ENCODE measurements around the gene KCNK6. TPM values are rescaled to one million over a fixed set of nuclear protein-coding genes. Genes with fewer than 3 reads are reported as not detected.

KCNK6 gene
- polyA plus RNA-seq: 10 to 100 TPM in 1 of 3 donors, 1 to 10 TPM in 2; 3.2 to 11.3 (median 4.0) TPM

DNA sequence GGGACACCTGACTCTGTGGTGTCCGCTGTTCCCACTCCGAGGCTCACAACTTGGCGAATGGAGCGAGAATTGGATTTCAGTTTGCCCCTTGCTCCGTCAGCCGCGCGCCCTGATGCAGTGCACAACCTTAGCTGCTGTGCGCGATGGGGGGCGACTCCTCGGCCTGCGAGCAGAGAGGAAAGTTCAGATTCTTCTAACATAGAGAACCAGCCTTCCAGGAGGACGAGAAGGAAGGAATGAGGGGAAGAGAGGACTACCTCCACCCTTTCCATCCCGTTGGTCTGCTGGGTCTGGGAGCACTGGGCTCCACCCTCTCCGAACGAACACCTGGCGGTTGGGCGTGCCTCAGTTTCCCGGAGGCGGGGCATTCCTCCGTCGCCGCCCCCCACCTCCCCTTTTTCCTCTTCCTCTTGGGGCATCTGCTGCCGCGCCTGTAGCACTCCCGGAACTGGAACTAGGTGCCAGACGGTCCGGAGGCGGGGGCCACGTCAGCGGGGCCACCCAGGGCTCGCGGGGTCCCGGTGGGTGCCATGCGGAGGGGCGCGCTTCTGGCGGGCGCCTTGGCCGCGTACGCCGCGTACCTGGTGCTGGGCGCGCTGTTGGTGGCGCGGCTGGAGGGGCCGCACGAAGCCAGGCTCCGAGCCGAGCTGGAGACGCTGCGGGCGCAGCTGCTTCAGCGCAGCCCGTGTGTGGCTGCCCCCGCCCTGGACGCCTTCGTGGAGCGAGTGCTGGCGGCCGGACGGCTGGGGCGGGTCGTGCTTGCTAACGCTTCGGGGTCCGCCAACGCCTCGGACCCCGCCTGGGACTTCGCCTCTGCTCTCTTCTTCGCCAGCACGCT is at the start of gene KCNK6:
Gene KCNK6 (plus strand): TSS at position 425 of the 838 bp plus-strand sequence. CDS start 106 bp downstream, at position 531.
- 3 to 6% (median 5%) methylated on average over 70 to 76 of the region's 76 CpGs for WGBS, 3 donors
- no peak within 1 kb of the TSS for H3K27ac ChIP-seq (ENCODE audit: low read depth, low read length)

- 66 to 86% (median 76%) methylated on average over 5 of the region's 5 CpGs for WGBS, 3 donors
- H3K27ac ChIP-seq (ENCODE audit: low read depth, low read length): no peak overlapping the region
Measured at GRCh38 chr19:38270587-38271167, 49.0 kb upstream of the KCNK6 start.

GRCh38 chr19:38273499-38273898 is 46.1 kb upstream of the KCNK6 start:
- 38 to 81% (median 78%) methylated on average over 2 of the region's 2 CpGs for WGBS, 3 donors
- no peak overlapping the region for H3K27ac ChIP-seq (ENCODE audit: low read depth, low read length)

DNA sequence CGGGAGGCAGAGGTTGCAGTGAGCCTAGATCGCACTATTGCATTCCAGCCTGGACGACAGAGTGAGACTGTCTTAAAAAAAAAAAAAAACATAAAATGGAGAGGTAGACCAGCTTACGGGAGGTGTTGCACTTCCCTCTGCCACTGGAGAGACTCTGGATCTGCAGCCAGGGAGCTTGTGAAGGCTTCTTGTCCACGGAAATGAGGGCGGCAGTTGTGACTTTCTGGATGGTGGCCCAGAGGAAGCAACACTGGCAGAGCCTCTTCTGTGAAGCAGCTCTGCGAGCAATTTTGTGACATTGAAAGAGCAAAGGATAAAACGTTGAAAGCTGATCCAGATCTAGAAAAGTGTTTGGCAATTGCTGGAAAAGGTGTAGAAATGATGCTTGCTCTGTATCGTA is 44.9 kb upstream of the KCNK6 start:
- 33 to 56% (median 48%) methylated on average over 9 of the region's 9 CpGs for WGBS, 3 donors
- no peak overlapping the region for H3K27ac ChIP-seq (ENCODE audit: low read depth, low read length)

- no peak overlapping the region for H3K27ac ChIP-seq (ENCODE audit: low read depth, low read length)
- 91 to 96% (median 94%) methylated on average over 7 of the region's 7 CpGs for WGBS, 3 donors
Measured at GRCh38 chr19:38276942-38277517, 42.6 kb upstream of the KCNK6 start.

DNA sequence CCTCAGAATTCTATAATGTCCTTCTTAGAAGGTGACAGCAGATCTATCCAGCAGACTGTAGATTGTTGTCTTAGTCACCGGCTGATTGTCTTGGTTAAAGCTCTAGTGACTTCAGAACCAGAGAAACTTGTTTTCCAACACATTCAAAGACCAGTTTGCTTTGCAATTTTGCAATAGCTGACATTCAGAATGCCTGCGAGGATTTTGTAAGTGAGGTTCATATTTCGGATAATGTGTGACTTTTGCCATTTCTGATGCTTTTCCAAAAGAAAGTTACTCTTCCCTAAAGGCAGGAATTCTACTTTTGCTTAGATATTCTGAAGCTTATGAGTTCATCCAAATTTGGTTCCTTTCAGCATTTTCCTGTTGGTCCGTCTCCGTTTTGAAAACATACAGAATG is 42.1 kb upstream of the KCNK6 start:
- 31 to 50% (median 43%) methylated on average over 5 of the region's 5 CpGs for WGBS, 3 donors
- H3K27ac ChIP-seq (ENCODE audit: low read depth, low read length): no peak overlapping the region

GRCh38 chr19:38277969-38278680 is 41.5 kb upstream of the KCNK6 start:
- no peak overlapping the region for H3K27ac ChIP-seq (ENCODE audit: low read depth, low read length)
- WGBS, 3 donors: 45 to 63% (median 52%) methylated on average over 9 of the region's 9 CpGs

DNA sequence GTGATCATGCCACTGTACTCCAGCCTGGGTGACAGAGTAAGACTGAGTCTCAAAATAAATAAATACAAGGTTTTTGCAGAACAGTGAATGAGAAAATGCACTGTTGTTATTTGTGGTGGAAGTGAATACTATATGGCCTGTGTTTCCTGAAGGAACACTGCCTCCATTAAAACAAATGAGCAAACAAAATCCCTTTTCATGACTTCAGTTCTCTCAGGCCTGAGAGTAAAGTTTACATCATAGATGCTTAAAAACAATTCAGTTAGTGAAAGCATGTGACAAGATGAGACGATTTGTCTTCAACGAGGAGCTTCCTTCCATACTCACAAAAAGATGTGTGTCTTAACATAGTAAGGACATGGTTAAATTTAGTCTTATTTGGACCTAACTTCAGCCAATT is 40.9 kb upstream of the KCNK6 start:
- H3K27ac ChIP-seq (ENCODE audit: low read depth, low read length): no peak overlapping the region

GRCh38 chr19:38280030-38280921 is 39.4 kb upstream of the KCNK6 start:
- H3K27ac ChIP-seq (ENCODE audit: low read depth, low read length): no peak overlapping the region
- 79 to 87% (median 87%) methylated on average over 17 of the region's 17 CpGs for WGBS, 3 donors

More for the DNA sequence above, 40.9 kb upstream of the KCNK6 start:
- 57 to 67% (median 59%) methylated on average over 2 of the region's 2 CpGs for WGBS, 3 donors

DNA sequence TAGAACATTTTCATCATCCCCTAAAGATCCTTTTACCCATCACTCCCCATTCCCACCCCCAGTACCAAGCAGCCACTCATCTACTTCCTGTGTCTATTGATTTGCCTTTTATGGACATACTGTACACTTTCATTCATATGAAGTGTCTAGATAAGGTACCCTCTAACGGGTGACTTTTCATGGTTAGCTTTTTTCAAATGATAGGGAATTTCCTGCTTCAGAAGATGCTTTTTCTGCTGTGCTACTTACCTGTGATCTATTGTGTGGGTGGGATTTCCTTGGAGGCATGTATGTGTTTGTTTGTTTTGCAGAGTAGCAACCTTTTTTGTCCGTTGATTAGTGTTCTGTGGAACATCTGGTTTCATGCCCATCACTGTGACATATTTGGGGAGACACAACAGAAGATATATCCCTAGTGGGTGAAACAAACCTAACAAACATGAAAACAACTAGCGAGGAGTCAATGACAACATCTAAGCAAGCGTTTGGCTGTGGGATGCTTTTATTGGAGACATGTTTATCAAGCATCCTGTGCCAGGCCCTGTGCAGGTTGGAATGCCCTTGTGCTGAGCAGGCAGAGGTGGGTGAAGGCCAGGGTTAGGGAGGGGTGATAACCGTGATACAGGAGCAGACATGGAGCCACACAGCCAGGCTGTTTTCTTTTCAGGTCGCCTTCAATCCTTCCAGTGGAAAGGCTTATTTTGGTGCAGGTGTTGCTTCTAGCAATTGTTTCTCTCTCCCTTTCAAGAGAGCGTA is 37.7 kb upstream of the KCNK6 start:
- WGBS, 3 donors: 50 to 80% (median 78%) methylated on average over 7 of the region's 7 CpGs
- no peak overlapping the region for H3K27ac ChIP-seq (ENCODE audit: low read depth, low read length)

DNA sequence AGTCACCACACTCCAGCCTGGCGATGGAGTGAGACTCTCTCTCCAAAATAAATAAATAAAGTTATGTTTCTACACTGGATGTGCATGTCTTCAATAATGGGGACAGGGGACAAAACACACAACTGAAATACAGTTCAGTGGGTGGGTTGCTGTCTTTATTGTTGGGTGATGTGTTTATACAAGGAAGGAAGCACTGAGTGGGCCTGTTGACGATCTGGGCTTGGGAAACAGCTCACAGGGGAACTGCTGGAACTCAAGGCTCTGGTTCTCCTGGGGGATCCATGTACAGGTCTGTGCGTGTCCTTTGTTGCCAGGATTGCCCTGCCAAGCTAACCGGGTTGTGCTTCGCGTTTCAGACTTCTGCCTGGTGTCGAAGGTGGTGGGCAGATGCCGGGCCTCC is 36.4 kb upstream of the KCNK6 start:
- 90 to 91% (median 91%) methylated on average over 8 of the region's 8 CpGs for WGBS, 3 donors
- no peak overlapping the region for H3K27ac ChIP-seq (ENCODE audit: low read depth, low read length)

DNA sequence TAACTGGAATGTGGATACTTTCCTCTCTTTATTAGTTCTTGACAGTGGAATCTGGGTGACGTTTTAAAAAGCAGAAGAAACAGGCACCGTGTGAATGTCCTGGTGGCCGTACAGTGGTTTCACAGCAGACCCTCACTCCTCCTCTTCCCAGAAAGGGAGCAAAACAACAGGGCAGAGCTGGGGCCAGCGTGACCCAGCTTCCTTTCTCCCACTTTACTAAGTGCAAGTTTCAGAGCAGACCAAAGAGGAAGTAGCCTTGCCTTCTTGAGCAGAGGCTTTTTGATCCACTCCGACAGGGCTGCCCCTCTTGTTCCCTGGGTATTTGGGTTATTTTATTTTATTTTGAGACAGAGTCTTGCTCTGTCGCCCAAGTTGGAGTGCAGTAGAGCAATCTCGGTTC is 35.2 kb upstream of the KCNK6 start:
- no peak overlapping the region for H3K27ac ChIP-seq (ENCODE audit: low read depth, low read length)
- 41 to 84% (median 54%) methylated on average over 7 of the region's 7 CpGs for WGBS, 3 donors

- no peak overlapping the region for H3K27ac ChIP-seq (ENCODE audit: low read depth, low read length)
- WGBS, 3 donors: 80 to 89% (median 87%) methylated on average over 5 of the region's 5 CpGs
Measured at GRCh38 chr19:38285567-38285966, 34.1 kb upstream of the KCNK6 start.

- WGBS, 3 donors: 60 to 85% (median 60%) methylated on average over 9 of the region's 9 CpGs
- H3K27ac ChIP-seq (ENCODE audit: low read depth, low read length): no peak overlapping the region
Measured at GRCh38 chr19:38287604-38288003, 32.0 kb upstream of the KCNK6 start.

DNA sequence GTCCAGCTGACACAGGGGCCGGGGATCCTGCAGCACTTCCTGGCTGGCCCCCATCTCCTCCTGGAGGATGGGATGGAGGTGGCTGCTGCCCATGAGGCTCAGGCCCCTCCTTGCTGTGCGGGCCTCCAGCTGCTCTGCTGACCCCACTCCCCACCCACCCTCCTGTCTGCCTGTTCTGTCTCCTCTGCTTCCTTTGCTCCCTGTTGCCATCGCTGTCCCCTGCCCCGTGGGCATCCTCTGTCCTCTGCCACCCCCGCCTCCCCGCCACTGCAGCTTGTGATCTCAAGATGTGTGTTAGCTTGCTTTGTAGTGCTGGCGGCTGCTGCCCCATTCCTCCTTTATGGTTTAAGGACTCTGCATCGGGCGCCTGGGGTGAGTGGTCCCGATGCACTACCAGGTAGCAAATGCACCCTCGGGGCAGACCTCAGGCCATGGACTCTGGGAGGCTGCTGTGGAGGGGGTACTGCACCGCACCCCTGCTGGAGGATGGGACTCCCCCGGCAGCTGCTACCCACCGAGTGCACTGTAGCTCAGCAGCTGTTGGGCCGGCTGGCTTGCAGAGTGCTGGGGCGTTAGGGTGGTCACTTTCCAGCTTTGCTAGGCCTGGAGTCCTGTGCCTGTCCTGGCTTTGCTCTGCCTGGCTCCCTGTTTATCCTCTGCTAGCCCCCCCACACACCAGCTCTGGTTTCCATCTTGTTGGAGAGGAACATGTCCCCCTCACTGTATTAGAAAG is 31.4 kb upstream of the KCNK6 start:
- WGBS, 3 donors: 80 to 94% (median 89%) methylated on average over 16 of the region's 16 CpGs
- no peak overlapping the region for H3K27ac ChIP-seq (ENCODE audit: low read depth, low read length)

DNA sequence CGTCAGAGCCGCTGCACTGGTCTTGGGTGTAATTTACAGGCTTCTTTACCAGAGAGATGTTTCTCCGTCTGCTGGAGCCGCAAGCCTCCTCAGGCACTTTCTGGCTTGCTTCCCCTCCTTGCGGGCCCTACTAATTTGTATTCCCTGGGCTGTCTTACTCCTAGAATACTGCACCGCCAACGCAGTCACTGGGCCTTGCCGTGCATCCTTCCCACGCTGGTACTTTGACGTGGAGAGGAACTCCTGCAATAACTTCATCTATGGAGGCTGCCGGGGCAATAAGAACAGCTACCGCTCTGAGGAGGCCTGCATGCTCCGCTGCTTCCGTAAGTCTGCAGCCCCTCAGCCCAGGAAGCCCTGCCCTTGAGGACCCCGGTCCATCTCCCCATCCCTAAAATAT is 29.7 kb upstream of the KCNK6 start:
- WGBS, 3 donors: 92 to 95% (median 94%) methylated on average over 15 of the region's 15 CpGs

More for the DNA sequence above, 29.7 kb upstream of the KCNK6 start:
- no peak overlapping the region for H3K27ac ChIP-seq (ENCODE audit: low read depth, low read length)

Data from adipose tissue (tissue), 3 donors.